Activated CD4-positive, alpha-beta T cell treated with anti-CD3 and anti-CD28 coated beads, Interleukin-2, amount 10 ng/mL, durations not matched to agents 7 days and 5 days (primary cell): ENCODE measurements around the gene TTC28. TPM values are rescaled to one million over a fixed set of nuclear protein-coding genes. Genes with fewer than 3 reads are reported as not detected.
"Not testable (repeated sequence)": the region's sequence is repeated elsewhere in the genome, so short reads cannot be mapped to it uniquely, and the experiment has no call there.

Experiments used
- CTCF ChIA-PET: fragments of 350-600 bp; sonication (Branson Sonifier 250); formaldehyde crosslinking; loops from one replicate; lab custom pipeline; 2021; ENCODE audit warnings: antibody characterized with exemption; lab: Charles Lee
- POLR2A ChIA-PET: fragments of 350-600 bp; sonication (Branson Sonifier 250); formaldehyde crosslinking; loops from one replicate; lab custom pipeline; 2021; ENCODE audit warnings: antibody characterized with exemption; lab: Charles Lee
- DNase-seq: peaks from one replicate; pipeline ENCODE4 v3.0.0-alpha.2; 2020
- H3K27ac Mint-ChIP-seq: one replicate; pipeline ENCODE4 v1.8.0; 2021; ENCODE audit warnings: mild to moderate bottlenecking, moderate library complexity, mixed read lengths
- H3K27me3 Mint-ChIP-seq: one replicate; pipeline ENCODE4 v1.8.0; 2021; ENCODE audit warnings: mixed read lengths
- H3K36me3 Mint-ChIP-seq: one replicate; pipeline ENCODE4 v1.8.0; 2021; ENCODE audit warnings: low read depth, mixed read lengths
- H3K4me1 Mint-ChIP-seq: one replicate; pipeline ENCODE4 v1.8.0; 2021; ENCODE audit warnings: mixed read lengths
- H3K4me3 Mint-ChIP-seq: one replicate; pipeline ENCODE4 v1.8.0; 2021; ENCODE audit warnings: mild to moderate bottlenecking, moderate library complexity, mixed read lengths
- H3K9me3 Mint-ChIP-seq: one replicate; pipeline ENCODE4 v1.8.0; 2021; ENCODE audit warnings: mixed read lengths
- total RNA-seq, 2 experiments: library from RNA; stranded (reverse); gene quantifications; one replicate each; pipeline ENCODE4 v1.2.3, GENCODE V29; 2021

Gene TTC28
- total RNA-seq, 2 experiments from 2014 or later, result 0.74 to 1.2 TPM

DNA sequence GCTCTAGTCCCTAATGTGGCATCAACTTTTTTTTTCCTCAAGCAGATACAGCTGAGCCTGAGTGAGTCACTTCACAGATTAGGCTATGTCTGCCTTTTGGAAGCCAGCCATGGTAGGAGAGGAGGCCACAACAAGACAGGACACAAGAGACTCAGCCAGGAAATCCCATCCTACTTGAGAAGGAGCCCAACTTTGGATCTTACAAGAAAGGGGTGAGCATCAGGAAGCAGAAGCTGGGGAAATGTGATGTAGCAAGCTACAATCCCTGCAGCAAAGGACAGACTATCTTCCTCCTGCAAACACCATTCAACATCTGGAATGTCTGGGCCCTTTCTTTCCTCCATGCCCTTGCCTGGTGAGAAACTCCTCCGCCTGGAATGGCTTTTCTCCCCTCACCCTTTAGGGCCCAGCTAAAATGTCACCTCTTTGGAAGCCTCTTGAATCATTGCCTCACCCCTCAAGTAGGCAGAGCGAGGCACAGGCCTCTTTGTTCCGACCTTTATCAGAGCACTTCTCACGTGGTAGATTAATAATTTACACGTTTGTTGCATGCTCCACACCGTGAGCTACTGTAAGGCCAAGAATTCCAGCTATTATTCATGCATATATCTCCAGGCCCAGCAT, 604.2 kb downstream of the TTC28 start:
- H3K36me3 Mint-ChIP-seq, result no peaks in the 10 kb centered on the region
- no peaks in the 10 kb centered on the region for H3K4me1 Mint-ChIP-seq
- POLR2A ChIA-PET, result no interaction called here
- DNase-seq, result no peak
- H3K27ac Mint-ChIP-seq, result no peak overlapping the region
- no peak overlapping the region for H3K4me3 Mint-ChIP-seq
- no peaks in the 10 kb centered on the region for H3K27me3 Mint-ChIP-seq
- H3K9me3 Mint-ChIP-seq, result no peaks in the 10 kb centered on the region
- CTCF ChIA-PET, result interaction anchor here (1.4 kb wide), 1 partner anchor 12 kb away, joined by 3 read pairs; no protein-coding TSS in a partner anchor

DNA sequence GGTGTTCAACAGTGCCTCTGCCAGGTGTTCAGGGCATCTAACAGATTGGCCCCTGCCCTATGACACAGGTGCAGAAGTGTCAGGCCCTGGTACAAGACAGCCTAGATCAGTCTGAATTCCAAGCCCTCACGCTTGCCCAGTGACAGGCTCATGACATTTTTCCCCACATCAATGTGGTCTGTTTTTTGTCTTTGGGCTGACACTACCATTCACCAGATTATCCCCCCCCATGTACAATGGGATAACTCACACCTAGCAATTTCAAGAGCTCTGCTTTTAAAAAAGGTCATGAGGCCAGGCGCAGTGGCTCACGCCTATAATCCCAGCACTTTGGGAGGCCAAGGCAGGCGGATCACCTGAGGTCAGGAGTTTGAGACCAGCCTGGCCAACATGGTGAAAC, 605.1 kb downstream of the TTC28 start:
- Mint-ChIP-seq H3K27ac (no peak overlapping the region), H3K36me3 (no peaks in the 10 kb centered on the region), H3K27me3 (no peaks in the 10 kb centered on the region), H3K4me1 (no peaks in the 10 kb centered on the region), H3K4me3 (no peak overlapping the region), H3K9me3 (no peaks in the 10 kb centered on the region)
- CTCF ChIA-PET, result no interaction called here
- DNase-seq, result no peak
- POLR2A ChIA-PET, result no interaction called here

GRCh38 chr22:28072066-28072465, 607.6 kb downstream of the TTC28 start:
- Mint-ChIP-seq H3K27me3 (no peaks in the 10 kb centered on the region), H3K27ac (no peak overlapping the region), H3K4me3 (no peak overlapping the region), H3K36me3 (no peaks in the 10 kb centered on the region), H3K9me3 (no peaks in the 10 kb centered on the region), H3K4me1 (no peaks in the 10 kb centered on the region)
- ChIA-PET CTCF (no interaction called here), POLR2A (no interaction called here)
- no peak for DNase-seq

DNA sequence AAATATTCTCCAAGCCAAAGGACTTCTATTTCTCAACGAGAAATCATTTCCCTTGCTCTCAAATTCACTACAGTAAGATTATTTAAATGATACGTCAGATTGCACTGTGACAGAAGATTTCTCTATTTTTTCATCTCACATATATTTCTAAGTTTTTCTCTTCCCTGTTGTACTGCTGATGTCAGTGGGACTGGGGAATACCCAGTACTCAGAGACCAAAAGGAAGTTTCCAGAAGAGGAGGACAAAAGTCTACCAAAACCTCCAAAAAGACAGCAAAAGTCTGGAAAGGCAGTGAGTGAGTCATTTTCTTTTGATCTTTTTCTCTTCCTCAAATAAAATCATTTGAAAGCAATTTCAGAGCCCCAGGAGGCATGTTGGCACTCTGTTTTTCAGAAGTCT, 610.8 kb downstream of the TTC28 start:
- DNase-seq, result no peak
- no peaks in the 10 kb centered on the region for H3K9me3 Mint-ChIP-seq
- no peak overlapping the region for H3K4me3 Mint-ChIP-seq
- CTCF ChIA-PET, result no interaction called here
- no peak overlapping the region for H3K27ac Mint-ChIP-seq
- POLR2A ChIA-PET, result no interaction called here
- H3K27me3 Mint-ChIP-seq, result no peaks in the 10 kb centered on the region
- no peaks in the 10 kb centered on the region for H3K36me3 Mint-ChIP-seq
- no peaks in the 10 kb centered on the region for H3K4me1 Mint-ChIP-seq

DNA sequence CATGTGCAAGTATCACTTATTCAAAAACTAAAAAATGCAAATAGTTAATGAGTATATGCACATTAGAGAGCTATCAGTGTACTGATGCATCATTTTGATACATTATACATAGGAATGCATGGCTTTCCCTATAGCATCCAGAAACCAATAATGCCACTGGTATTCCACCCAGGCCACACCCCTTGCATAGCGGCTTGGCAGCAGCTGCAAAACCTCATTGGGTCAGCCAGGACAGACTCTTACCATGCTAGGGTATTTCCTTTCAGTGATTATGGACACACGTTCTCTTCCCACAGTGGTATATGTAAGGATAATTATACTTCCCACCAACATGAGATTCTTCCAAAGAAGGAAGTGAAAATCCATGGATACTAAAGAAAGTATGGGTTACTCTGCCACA, 614.7 kb downstream of the TTC28 start:
- Mint-ChIP-seq H3K36me3 (no peaks in the 10 kb centered on the region), H3K9me3 (no peaks in the 10 kb centered on the region), H3K4me1 (no peaks in the 10 kb centered on the region), H3K27me3 (peaks cover 2% of the 10 kb centered on the region), H3K27ac (no peak overlapping the region), H3K4me3 (no peak overlapping the region)
- no peak for DNase-seq
- CTCF ChIA-PET, result no interaction called here
- POLR2A ChIA-PET, result no interaction called here

DNA sequence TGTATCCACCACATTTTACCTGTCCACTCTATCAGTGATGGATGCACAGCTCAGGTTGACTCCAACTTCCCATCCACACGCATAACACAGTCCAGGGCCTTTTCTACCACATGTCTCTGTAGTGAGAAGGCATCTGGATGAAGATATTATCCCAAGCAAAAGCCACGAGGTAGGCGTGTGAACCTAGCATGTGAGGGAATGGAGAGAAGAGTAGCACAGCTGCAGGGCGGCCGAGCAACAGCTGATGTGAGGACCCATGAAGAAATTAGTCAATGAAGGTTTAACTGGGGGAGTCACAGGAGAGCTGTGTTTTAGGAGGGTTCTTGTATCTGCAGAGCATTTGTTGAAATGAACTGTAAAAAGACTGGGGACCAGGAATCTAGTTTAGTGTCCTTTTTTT, 616.0 kb downstream of the TTC28 start:
- Mint-ChIP-seq H3K36me3 (no peaks in the 10 kb centered on the region), H3K9me3 (no peaks in the 10 kb centered on the region), H3K27ac (no peak overlapping the region), H3K4me1 (no peaks in the 10 kb centered on the region), H3K27me3 (peaks cover 2% of the 10 kb centered on the region), H3K4me3 (no peak overlapping the region)
- DNase-seq, result no peak
- CTCF ChIA-PET, result interaction anchor here (1.5 kb wide), 1 partner anchor 12 kb away, joined by 3 read pairs; no protein-coding TSS in a partner anchor
- POLR2A ChIA-PET, result no interaction called here

DNA sequence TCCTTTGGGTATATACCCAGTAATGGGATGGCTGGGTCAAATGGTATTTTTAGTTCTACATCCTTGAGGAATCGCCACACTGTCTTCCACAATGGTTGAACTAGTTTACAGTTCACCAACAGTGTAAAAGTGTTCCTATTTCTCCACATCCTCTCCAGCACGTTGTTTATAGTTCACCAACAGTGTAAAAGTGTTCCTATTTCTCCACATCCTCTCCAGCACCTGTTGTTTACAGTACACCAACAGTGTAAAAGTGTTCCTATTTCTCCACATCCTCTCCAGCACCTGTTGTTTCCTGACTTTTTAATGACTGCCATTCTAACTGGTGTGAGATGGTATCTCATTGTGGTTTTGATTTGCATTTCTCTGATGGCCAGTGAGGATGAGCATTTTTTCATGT, 619.0 kb downstream of the TTC28 start:
- H3K9me3 Mint-ChIP-seq, CTCF ChIA-PET, H3K4me3 Mint-ChIP-seq, H3K27me3 Mint-ChIP-seq, DNase-seq, POLR2A ChIA-PET, H3K27ac Mint-ChIP-seq, H3K36me3 Mint-ChIP-seq, H3K4me1 Mint-ChIP-seq: not testable (repeated sequence)

DNA sequence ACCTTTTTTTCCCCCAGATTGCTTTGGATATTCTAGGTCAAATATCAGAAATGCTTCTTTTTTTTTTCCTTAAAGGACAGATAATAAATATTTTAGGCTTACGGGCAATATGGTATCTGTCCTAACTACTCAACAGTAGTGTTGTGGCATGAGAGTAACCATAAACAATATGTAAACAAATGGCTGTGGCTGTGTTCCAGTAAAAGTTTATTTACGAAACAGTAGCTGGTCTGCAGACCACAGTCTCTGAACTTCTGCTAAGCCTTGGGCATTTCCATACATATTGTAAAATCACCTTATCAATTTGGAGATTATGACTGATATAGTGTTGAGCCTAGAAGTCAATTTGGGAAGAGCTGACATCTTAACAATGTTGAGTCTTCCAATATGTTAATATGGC, 621.6 kb downstream of the TTC28 start:
- Mint-ChIP-seq H3K4me1 (no peaks in the 10 kb centered on the region), H3K4me3 (no peak overlapping the region), H3K9me3 (no peaks in the 10 kb centered on the region), H3K27ac (no peak overlapping the region), H3K27me3 (peaks cover 9% of the 10 kb centered on the region), H3K36me3 (no peaks in the 10 kb centered on the region)
- ChIA-PET POLR2A (no interaction called here), CTCF (no interaction called here)
- no peak for DNase-seq

GRCh38 chr22:28054819-28055208, 624.8 kb downstream of the TTC28 start:
- no peak overlapping the region for H3K27ac Mint-ChIP-seq
- peaks cover 7% of the 10 kb centered on the region for H3K27me3 Mint-ChIP-seq
- no peaks in the 10 kb centered on the region for H3K4me1 Mint-ChIP-seq
- no peaks in the 10 kb centered on the region for H3K36me3 Mint-ChIP-seq
- no peak overlapping the region for H3K4me3 Mint-ChIP-seq
- H3K9me3 Mint-ChIP-seq, result no peaks in the 10 kb centered on the region
- ChIA-PET CTCF (no interaction called here), POLR2A (no interaction called here)
- DNase-seq, result no peak

DNA sequence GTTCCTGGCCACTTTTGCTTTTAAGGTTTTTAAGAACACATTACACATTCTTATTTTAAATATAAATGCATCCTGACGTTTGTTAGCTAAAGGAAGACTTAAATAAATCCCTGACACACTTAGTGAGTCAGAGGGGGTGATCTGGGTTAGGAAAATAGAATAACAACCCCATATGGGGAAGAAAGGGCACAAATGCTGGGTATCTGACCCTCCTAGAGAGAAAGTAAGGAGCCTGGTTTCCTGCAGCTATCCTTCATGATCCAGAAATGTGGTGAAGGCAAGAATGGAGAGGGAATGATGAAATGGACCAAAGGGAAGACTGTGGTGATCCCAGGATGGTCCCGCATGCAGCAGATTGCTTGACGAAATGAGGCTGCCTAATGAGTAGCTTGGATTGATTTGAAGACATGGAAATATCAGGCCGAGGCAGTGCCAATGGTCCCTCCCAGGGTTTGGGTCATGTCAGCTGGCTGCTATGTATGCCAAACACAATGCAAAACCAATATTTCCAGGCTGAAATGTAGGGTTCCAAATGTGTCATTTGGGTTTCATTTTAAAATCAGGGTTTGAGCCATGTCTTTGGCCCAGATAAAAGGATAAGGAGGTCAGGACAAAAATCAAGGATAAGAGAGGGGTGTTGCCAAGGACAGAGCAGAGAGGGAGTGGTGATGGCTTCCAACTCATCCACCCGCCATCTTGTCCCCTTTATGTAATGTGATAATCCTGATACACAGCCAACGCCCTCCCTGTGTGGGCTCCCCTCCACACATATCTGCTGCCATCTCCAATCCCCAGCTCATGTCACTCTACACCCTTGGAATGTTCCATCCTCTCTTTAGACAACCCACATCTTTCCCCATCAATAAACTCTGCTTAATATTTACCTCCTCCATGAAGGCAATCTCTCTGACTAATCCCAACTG, 625.5 kb downstream of the TTC28 start:
- no peaks in the 10 kb centered on the region for H3K36me3 Mint-ChIP-seq
- no peaks in the 10 kb centered on the region for H3K4me1 Mint-ChIP-seq
- peaks cover 7% of the 10 kb centered on the region for H3K27me3 Mint-ChIP-seq
- ChIA-PET CTCF (interaction anchor here (0.8 kb wide), 1 partner anchor 14 kb away, joined by 3 read pairs; no protein-coding TSS in a partner anchor), POLR2A (no interaction called here)
- no peak overlapping the region for H3K4me3 Mint-ChIP-seq
- H3K9me3 Mint-ChIP-seq, result no peaks in the 10 kb centered on the region
- H3K27ac Mint-ChIP-seq, result no peak overlapping the region
- DNase-seq, result no peak

- DNase-seq, result no peak
- H3K27me3 Mint-ChIP-seq, result peaks cover 7% of the 10 kb centered on the region
- ChIA-PET POLR2A (no interaction called here), CTCF (interaction anchor here (0.8 kb wide), 1 partner anchor 13 kb away, joined by 3 read pairs; no protein-coding TSS in a partner anchor)
- no peaks in the 10 kb centered on the region for H3K9me3 Mint-ChIP-seq
- H3K27ac Mint-ChIP-seq, result no peak overlapping the region
- no peak overlapping the region for H3K4me3 Mint-ChIP-seq
- H3K36me3 Mint-ChIP-seq, result no peaks in the 10 kb centered on the region
- H3K4me1 Mint-ChIP-seq, result no peaks in the 10 kb centered on the region
Measured at GRCh38 chr22:28052825-28053269, 626.8 kb downstream of the TTC28 start.

- POLR2A ChIA-PET, result no interaction called here
- Mint-ChIP-seq H3K4me3 (no peak overlapping the region), H3K4me1 (no peaks in the 10 kb centered on the region), H3K9me3 (no peaks in the 10 kb centered on the region), H3K27ac (no peak overlapping the region), H3K27me3 (peaks cover 7% of the 10 kb centered on the region), H3K36me3 (no peaks in the 10 kb centered on the region)
- CTCF ChIA-PET, result no interaction called here
- DNase-seq, result peak; percentile 30
Measured at GRCh38 chr22:28051787-28052356, 627.8 kb downstream of the TTC28 start.
